GM20431 (cell line): ENCODE measurements around the gene PLEKHN1.
"Not testable (repeated sequence)": the region's sequence is repeated elsewhere in the genome, so short reads cannot be mapped to it uniquely, and the experiment has no call there.

Source experiments
- in situ Hi-C: fragments of 300-500 bp; cut with MseI, MboI; formaldehyde crosslinking; loops from one replicate; pipeline ENCODE4 v1.15.0; 2020; ENCODE audit warnings: low sequenced_read_pairs; ENCODE audit not compliant: unreplicated experiment

The PLEKHN1 gene

DNA sequence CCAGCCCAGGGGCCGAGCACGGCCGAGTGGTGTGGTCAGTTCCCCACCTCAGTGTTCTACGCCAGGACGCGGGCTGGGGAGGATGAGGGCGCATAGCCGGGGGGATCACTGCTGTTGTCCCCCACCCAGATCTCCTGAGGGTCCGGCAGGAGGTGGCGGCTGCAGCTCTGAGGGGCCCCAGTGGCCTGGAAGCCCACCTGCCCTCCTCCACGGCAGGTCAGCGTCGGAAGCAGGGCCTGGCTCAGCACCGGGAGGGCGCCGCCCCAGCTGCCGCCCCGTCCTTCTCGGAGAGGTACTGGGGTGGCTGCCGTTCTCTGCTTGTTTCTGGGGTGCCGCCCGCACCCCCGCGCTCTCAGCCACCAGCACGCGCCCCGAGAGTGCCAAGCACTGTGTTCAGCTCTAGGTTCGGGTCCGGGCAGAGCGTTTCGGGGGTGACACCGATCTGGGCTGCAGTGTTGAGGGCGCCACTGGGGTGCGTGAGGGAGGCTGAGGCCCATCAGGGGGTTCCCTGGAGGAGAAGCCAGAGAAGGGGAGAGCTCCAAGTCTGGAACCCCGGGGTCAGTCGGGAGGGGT lies 25.2 kb upstream of the PLEKHN1 start:
- in situ Hi-C loops, result no loop called here

DNA sequence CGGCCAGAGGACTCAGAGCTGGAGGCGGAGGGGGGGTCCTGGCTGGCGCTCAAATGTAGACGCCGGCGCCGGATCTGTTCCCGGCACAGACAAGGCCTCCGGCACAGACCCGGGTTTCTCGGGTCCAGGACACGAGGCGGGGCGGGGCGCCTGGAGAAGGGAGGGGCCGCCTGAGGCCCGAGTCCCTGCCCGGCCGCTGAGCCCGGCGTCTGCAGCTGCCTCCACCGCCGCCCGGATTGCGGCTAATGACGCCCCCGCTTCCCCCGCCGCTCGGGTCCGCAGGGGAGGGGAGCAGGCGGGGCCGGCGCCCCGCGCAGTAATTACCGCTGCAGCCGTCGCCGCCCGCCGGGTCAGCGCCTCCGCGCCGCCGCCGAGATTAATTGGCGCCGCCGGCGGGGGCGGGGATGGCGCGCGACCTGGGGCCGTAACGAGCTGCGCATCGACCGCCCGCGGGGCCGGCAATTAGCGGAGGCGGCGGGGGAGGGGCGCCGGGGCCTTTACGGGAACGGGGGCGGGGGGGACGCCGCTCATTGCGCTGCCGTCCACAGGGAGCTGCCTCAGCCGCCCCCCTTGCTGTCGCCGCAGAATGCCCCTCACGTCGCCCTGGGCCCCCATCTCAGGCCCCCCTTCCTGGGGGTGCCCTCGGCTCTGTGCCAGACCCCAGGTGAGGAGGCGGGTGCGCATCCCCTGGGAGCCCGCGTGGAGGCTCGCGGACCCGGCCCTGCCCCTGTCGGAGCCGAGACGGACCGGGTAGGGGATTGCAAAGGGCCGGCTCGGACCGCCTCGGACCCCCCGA lies 24.5 kb upstream of the PLEKHN1 start:
- in situ Hi-C loops, result no loop called here

DNA sequence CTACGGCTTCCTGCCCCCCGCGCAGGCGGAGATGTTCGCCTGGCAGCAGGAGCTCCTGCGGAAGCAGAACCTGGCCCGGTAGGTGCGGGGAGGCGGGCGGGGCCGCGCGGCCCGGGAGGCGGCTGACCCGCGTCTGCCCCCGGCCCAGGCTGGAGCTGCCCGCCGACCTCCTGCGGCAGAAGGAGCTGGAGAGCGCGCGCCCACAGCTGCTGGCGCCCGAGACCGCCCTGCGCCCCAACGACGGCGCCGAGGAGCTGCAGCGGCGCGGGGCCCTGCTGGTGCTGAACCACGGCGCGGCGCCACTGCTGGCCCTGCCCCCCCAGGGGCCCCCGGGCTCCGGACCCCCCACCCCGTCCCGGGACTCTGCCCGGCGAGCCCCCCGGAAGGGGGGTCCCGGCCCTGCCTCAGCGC lies 23.9 kb upstream of the PLEKHN1 start:
- in situ Hi-C loops, result no loop called here

DNA sequence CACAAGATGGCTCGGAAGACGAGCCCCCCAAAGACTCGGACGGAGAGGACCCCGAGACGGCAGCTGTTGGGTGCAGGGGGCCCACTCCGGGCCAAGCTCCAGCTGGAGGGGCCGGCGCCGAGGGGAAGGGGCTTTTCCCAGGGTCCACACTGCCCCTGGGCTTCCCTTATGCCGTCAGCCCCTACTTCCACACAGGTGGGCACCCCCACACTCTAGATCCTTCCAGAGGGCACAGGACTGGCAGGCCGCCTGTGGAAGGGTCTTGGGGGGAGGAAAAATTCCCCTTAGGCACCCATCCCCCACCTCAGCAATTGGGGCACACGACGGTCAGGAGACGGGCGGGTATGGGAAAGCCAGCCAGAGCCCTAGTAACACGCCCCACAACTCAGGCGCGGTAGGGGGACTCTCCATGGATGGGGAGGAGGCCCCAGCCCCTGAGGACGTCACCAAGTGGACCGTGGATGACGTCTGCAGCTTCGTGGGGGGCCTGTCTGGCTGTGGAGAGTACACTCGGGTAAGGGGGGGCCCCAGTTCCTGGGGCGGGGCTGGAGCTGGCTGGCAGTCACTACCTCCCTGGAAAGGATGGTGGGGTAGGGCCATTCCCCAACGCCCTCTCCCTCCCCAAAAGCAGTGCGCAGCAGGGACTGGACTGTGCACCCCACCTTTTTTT lies 23.3 kb upstream of the PLEKHN1 start:
- in situ Hi-C loops, result no loop called here

DNA sequence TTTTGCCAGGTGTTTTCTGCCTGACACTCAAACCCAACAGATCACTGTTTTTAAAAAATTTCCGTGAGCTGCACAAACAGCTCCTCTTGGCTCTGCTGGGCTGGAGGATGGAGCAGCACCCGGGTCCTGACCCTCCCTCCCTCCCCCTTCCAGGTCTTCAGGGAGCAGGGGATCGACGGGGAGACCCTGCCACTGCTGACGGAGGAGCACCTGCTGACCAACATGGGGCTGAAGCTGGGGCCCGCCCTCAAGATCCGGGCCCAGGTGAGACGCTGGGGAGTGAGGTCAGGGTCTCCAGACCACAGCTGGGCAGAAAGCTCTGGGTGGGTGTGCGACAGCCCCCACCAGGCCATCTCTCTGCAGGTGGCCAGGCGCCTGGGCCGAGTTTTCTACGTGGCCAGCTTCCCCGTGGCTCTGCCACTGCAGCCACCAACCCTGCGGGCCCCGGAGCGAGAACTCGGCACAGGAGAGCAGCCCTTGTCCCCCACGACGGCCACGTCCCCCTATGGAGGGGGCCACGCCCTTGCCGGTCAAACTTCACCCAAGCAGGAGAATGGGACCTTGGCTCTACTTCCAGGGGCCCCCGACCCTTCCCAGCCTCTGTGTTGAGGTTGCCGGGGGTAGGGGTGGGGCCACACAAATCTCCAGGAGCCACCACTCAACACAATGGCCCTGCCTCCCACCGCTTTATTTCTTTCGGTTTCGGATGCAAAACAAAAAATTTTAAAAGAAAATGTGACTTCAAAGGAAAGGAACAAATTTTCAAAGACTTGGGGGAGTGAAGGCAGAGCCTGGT lies 22.5 kb upstream of the PLEKHN1 start:
- in situ Hi-C loops, result no loop called here

DNA sequence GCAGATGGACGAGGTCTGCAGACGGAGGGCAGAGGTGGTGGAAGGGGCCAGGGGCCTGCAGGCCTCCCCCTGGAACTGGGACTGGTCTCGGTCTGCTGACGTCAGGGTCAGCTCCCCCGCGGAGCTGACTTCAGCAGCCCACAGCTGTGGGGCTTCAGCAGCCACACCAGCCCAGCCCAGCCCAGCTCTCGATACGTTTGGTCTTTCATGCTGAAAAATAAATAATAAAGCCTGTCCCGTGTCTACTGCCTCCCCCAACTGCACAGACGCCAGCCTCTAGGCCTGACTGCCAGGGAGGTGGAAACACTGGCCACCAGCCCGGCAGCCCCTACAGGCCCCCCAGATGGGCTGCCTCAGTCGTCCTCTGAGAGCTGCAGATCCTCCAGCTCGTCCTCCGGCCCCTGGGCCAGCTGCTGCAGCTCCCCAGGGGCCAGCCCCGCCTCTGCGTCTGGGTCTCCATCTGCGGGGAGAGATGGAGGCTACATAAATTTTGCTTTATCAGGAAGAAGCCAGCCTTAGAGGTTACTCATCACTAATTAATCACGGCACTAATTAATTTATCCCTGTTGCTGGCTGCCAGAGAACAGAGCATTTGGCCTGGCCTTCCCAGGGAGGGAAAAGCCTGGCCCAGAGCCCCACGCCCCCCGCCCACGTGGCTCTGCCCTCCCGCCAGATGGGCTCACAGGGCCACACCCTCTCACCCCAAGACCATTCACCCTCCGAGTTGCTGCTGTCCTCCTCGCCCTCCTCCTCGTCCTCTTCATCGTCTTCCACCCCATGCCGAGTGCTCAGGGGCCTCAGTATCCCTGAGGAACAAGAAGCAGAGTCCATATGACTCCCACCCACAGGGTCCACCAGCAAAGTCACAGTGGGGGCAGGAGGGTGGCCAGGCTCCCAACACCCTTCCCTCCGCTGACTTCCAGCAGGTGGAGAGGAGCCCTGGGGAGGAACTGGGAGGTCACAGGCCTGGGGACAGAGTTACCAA lies 21.6 kb upstream of the PLEKHN1 start:
- in situ Hi-C loops, result no loop called here

DNA sequence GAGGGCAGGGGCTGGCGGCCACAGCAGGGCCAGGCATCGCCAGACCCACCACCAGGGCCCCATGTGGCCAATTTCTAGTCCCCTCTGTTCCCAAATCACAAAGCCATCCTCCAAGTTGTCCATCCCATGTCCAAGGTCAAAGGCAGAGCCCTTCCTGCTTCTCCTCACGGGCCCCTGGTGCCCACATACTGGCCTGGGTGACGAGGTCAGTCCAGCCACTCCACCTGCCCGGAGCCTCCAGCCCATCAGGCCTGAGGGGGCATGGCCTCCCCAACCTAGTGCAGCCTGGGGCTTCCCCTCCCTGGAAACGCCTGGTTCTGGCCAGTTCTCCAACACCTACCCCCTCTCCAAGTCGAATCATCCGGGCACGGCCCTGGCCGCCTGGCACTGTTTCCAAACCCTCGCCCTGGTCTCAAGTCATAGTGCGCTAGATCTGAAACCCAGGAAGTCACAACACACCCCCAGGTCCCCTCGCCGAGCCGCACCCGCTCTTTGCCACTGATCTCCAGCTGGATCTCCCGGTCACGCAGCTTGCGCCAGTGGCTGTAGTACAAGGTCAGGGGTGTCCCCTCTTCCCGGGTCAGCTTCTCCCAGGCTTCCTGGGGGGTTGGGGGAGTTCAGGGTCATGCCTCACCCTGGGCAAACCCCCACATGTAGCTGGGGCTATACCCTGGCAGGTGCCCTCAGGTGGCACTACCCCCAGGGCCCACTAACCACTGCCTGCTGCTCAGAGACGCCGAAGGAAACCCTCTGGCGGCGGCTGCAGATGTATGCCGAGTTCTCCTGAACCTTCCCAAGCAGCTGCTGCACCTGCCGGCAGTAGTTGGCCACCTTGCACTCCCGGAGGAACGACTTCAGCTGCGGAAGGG lies 20.4 kb upstream of the PLEKHN1 start:
- in situ Hi-C loops, result no loop called here

DNA sequence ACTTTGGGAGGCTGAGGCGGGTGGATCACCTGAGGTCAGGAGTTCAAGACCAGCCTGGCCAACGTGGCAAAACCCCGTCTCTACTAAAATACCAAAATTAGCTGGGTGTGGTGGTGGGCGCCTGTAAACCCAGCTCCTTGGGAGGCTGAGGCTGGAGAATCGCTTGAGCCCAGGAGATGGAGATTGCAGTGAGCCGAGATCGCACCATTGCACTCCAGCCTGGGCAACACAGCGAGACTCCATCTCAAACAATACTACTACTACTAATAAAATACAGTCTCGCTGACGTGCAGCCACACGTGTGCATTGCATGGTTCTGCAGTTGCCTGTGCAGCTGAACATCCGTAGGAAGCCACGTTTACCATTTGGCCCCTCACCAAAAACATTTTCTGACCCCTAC lies 19.5 kb upstream of the PLEKHN1 start:
- in situ Hi-C loops, result not testable (repeated sequence)

DNA sequence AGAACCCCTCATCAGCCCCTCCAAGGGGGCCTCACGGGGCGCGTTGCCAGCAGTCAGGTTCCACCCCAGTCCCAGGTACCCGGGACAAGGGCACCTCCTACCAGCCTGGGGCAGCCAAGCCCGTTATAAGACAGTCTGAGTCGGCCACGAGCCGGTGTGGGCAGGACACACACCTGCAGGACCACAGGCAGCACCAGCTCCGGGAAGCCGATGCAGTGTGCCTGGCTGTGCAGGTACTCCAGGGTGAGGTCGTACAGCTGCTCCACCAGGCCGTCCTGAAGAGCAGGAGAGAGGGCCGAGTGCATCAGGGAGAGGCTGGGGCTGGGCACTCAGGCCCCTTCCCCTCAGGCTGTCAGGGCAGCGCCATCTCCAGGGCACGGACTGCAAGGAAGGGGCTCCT lies 18.3 kb upstream of the PLEKHN1 start:
- in situ Hi-C loops, result no loop called here

DNA sequence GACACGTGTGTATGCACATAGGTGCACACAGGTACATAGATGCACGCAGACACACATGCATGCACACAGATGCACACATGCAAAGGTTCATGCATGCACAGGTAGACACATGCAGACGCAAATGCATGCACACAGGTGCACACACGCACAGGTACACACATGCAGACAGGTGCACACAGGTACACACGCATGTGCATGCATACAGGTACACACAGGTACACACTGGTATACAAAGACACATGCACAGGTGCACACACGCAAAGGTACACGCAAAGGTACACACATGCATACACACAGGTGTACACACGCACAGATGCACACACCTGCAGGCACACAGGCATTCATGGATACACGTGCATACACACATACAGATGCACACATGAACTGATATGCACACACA lies 16.0 kb upstream of the PLEKHN1 start:
- in situ Hi-C loops, result no loop called here

DNA sequence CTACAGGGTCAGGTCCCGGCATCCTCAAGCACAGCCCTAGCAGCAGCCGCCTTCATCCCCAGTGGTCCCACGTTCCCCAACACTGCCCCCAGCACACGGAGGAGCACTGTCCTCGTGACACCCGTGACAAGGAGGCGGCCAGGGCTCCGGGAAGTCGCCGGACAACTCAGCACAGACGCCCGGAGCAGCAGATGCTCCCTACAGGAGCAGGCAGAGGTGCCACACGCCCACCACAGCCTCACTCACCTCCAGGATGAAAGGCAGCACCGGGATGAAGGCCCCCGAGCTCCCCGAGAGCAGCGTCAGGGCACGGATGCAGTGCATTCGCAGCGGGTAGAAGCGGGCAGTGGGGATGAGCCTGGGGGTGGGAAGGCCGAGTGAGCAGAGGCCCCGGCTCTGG lies 15.4 kb upstream of the PLEKHN1 start:
- in situ Hi-C loops, result no loop called here

DNA sequence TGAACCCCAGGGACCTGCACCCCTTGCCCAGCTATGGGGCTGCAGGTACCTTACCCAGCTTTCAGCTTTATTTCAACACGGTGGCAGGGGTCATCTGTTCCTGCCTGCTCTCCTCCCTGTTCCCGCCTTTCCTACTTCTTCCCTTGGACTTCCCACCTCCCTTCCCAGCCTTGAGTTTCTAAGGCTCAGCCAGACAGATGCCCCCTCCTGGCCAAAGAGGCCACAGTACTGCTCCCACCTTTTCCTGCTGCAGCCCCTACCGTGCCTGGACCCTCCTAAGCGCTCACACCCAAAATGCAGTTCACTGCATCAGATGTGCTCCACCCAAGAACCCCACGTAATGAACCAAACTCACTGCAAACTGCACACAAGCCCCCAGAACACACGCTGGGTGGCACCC lies 14.9 kb upstream of the PLEKHN1 start:
- in situ Hi-C loops, result no loop called here

DNA sequence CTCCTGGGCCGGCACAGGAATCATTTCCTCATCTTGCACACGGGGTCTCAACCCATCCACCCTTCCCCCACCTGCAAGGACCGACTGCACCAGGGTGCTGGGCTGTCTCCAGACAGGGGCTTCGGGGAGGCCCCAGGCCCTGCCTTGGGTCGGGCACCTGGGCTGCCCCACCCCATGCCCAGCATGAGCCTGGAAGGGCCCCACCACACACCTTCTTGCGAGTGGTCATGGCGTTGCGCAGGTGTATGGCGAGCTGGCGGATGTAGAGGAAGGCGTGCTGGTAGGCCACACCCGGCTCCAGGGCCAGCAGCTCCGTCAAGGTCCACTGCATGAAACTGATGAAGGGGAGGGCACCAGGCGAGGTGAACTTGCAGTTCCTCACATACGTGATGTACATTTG lies 14.1 kb upstream of the PLEKHN1 start:
- in situ Hi-C loops, result no loop called here

DNA sequence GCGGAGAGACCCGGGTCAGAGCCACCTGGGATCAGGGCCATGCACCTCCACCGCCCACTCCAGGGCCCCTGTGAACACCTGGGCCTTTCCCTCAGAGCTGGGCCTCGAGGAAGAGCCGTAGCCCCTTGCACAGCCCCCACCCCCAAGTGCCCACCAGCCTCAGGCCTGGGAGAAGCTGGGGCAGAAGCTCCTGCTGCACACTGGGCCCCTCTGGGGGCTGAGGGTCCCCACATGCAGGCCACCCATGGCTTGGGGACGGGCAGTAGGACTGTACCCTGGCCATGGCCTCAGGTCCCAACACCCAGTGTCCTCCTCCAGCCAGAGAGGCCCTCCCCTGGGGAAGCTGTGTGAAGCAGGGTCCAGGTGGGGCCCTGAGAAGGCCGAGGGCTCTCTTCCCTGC lies 13.7 kb upstream of the PLEKHN1 start:
- in situ Hi-C loops, result no loop called here

DNA sequence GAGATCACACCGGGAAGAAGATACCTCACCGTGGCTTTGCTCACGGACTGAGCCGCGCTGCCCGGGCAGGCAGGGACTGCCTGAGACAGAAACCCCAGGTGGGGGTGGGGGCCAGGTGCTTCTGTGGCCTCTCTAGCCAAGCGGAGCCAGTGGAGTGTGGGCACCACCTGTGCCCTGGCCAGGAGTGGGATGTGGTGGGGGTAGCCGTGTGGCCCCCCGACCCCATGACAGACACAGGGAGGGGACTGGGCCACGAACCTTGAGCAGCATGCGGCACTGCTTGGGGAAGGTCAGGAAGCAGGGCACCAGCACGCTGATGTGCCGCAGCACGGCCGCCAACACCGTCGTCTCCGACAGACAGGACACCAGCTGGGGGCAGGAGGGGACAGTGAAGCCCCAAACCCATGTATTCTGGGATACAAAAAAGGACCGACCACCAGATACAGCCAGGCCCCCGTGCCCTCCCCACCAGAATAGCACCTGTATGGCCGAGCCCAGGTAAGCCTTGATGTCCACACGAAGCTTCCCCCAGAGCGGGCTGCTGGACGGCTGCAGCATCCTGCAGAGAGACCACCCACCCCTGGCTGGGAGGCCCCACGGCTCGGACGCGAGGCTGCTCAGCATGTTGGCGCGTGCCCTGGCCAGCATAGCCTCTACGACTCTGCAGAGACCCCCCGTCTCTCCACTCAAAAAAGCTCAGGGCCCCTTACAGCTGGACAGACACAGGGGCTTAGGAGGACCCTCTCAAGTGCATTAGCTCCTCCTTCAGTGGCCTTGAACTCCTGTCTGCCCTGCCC lies 12.6 kb upstream of the PLEKHN1 start:
- in situ Hi-C loops, result no loop called here

DNA sequence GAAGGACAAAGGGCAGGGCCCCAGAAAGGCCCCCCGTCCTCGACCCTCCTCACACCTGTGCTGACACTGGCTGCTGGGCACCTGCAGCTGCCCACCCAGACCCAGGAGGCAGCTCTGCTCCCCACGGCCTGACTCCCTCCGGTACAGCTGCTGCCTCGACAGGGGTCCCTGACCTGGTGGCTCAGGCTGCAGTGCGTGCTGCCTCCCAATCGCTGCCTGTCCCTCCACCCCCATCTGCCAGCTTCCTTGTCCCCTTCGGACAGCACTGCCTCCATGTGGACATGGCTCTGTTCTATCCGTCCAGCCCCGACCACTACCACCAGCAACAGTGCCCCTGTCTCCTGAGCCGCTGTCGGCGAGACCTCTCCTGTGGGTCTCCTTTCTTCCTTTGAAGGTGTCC lies 11.4 kb upstream of the PLEKHN1 start:
- in situ Hi-C loops, result no loop called here

DNA sequence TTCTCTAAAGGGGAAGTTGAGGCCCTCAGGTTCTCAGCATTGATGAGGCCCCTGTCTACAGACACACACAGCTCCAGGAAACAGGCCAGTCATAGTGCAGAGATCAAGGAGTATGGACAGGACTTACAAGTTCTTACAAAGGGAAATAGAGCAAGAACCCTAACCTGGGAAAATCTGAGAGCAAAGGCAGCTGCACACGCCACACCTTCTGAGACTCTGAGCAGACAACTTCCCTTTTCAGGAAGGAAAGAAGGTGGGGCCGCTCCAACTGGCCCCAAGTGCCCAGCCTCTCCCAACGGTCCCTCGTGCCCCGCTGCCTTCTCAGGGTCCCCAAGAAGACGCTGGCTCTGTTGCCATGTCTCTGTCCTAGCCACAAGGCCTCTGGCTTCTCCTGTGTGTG lies 10.8 kb upstream of the PLEKHN1 start:
- in situ Hi-C loops, result no loop called here

DNA sequence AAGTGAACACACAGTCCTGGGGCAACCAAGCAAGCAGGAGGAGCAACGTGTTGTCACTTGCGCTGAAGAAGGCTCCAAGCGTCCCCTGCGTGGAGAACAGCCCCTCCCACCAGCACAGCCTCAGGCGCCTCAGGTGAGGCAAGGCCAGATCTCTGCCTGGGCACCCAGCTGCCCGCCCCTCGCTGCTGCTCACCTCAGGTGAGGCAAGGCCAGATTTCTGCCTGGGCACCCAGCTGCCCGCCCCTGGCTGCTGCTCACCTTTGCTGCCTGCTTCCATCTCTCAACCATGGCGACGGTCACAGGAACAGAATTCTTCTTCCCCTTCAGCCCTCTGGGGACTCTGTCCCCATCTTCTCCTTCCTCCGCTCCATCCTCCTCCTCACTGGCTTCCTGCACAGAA lies 9.6 kb upstream of the PLEKHN1 start:
- in situ Hi-C loops, result no loop called here
